Fibroblast of skin of right biceps (primary cell): ENCODE measurements around the gene UBE2F.

Source experiments
- DNase-seq: peaks from one replicate; pipeline ENCODE4 v3.0.0-alpha.2; 2013

The UBE2F gene

GRCh38 chr2:238083919-238084318, 117.1 kb downstream of the UBE2F start:
- DNase-seq: no peak

DNA sequence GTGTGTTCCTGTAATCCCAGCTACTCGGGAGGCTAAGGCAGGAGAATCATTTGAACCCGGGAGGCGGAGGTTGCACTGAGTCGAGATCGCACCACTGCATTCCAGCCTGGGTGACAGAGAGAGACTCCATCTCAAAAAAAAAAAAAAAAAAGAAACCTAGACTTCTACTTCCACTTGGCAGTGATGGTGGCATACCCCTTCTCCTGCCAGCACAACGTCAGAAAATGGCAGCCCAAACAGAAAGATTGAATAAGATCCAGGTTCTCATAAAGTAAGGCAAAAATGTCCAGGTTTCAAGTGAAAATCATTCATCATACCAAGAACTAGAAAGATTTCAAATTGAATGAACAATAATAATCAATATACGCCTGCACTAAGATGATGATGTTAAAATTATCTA, 117.9 kb downstream of the UBE2F start:
- no peak for DNase-seq

DNA sequence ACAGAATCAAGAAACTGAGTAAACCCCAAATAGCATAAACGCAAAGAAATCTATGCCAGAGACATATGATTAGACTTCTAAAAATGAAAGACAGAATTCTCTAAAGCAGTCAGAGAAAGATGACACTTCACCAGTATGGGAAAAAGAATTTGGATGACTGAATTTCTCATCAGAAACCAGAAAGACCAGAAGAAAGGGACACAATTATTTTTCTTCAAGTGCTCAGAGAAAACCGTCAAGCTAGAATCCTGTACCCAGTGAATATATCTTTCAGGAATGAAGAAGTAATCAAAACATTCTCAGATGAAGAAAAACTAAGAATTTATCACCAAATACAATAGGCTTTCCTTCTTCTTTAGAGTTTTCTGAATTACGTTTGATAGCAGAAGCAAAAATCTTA, 119.1 kb downstream of the UBE2F start:
- no peak for DNase-seq

DNA sequence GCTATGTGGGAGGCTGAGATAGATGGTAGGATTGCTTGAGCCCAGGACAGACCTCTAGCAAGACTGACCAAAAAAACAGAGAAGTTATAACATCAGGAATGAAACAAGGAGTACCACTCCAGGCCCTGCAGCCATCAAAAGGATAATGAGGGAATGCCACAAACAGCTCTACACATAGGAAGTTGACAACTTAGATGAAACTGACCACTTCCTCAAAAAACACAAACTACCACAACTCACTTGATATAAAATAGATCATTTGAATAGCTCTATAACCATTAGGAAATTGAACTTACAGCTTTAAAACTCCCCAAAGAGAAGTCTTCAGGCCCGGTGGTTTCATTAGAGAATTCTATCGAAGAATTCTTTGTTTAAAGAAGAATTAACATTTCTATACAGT, 120.4 kb downstream of the UBE2F start:
- no peak for DNase-seq

DNA sequence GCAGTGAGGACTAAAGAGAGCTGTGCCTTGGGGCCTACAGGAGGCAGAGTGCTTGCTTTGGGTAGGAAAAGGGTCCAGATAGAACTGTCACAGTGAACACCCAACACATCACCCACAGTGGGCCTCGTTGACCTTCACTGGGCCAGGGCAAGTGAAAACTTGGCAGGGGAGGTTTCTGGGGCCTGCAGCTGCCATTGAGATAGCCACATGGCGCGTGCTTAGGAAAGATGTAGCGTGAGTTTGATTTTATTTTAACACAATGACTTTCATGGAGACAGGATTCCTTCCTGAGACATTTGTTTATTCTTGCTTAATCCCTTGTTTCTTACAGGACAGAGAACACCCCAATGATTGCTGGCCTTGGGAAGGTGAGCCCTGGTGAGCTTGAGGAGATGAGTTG, 124.1 kb downstream of the UBE2F start:
- no peak for DNase-seq

DNA sequence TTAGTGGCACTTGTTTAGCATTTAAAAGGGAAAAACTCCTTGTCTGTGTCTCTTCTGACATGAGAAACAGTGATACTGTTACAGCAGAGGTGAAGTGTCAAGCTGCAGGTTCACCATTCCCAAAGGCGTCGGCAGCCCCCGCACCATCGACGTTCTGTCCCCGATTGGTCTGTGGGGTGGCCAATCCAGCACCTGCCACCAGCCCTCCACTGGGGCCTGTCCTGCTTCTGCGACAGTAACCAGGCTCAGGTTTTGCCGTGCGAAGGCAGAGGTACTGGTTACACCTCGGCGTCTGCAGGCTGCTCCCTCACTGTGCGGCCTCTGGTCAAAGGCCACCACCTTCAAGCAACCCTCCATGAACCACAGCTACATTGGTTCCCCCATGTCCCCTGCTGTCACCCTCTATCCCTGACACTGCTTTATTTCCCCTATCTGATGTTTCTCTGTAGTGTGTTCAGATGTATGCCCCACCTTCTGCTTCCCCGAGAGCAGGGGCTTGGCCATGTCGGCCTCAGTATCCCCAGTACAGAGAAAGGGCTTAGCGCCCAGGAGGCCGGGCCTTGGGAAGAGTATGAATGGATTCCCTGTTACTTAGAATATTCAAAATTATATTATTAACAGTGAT, 124.7 kb downstream of the UBE2F start:
- no peak for DNase-seq
